Colonic mucosa (tissue), 4 donors: ENCODE measurements around the gene CTDNEP1. TPM values are rescaled to one million over a fixed set of nuclear protein-coding genes. Genes with fewer than 3 reads are reported as not detected.

Experiments used
- DNase-seq: peaks from one replicate; pipeline ENCODE4 v3.0.0-alpha.2; 2020
- H3K27ac ChIP-seq: fragments of 200-600 bp; one replicate; pipeline ENCODE4 v1.8.0; 2021
- H3K27me3 ChIP-seq: fragments of 200-600 bp; one replicate; pipeline ENCODE4 v1.8.0; 2021
- H3K36me3 ChIP-seq: fragments of 200-600 bp; one replicate; pipeline ENCODE4 v1.8.0; 2021
- H3K4me1 ChIP-seq: fragments of 200-600 bp; one replicate; pipeline ENCODE4 v1.8.0; 2021; ENCODE audit warnings: mild to moderate bottlenecking
- H3K4me3 ChIP-seq: fragments of 200-600 bp; one replicate; pipeline ENCODE4 v1.8.0; 2021
- H3K9ac ChIP-seq, 2 donors: one replicate each; pipeline ENCODE4 v1.7.0; 2013; ENCODE audit warnings: control low read depth in 2 of 2, low read depth in 2 of 2, low read length in 2 of 2
- H3K9me3 ChIP-seq: fragments of 200-600 bp; one replicate; pipeline ENCODE4 v1.8.0; 2021
- CTCF ChIP-seq: fragments of 200-600 bp; IDR thresholded peaks from one replicate; pipeline ENCODE4 v1.8.0; 2022; ENCODE audit warnings: antibody characterized with exemption, mild to moderate bottlenecking
- intact Hi-C: fragments of 100-400 bp; cut with DNase I; formaldehyde crosslinking; loops from one replicate; pipeline ENCODE4 v1.14.1; 2022
- total RNA-seq, 2 donors: library from RNA; stranded (reverse); fragmentation: NEBNext Ultra II Directional in 1 of 2; extraction: Animal tissue kit (Norgen Biotek cat#: 25700) in 1 of 2; gene quantifications; one replicate each; pipeline ENCODE4 v1.2.1, GENCODE V29; 2021
- donor health status: healthy.
- donor health status: DM: no; HTN: no; CAD: no.
- donor health status: DM: no; HTN: no; CAD: no.

CTDNEP1 gene
- total RNA-seq, 2 donors from 2014 or later, result 124 to 145 TPM

- no peak for TF ChIP-seq CTCF
- Histone ChIP-seq H3K9me3 (no peaks in the 10 kb centered on the region), H3K9ac (peak within 1 kb of the TSS; percentile 88 to 93), H3K27me3 (no peaks in the 10 kb centered on the region), H3K4me1 (peaks cover 14% of the 10 kb centered on the region), H3K27ac (peak within 1 kb of the TSS; percentile 91), H3K4me3 (peak within 1 kb of the TSS; percentile 90), H3K36me3 (peaks cover 11% of the 10 kb centered on the region)
- intact Hi-C loops, result no loop called here
- peak; percentile 97 for DNase-seq
Measured at GRCh38 chr17:7234083-7234951, 17.2 kb downstream of the CTDNEP1 start, which contains the start of gene DVL2. Gene DVL2 (minus strand): TSS chr17:7234517. CDS start chr17:7234262, 255 bp downstream.

- no peaks in the 10 kb centered on the region for H3K9me3 ChIP-seq
- peaks cover 18% of the 10 kb centered on the region for H3K36me3 ChIP-seq
- H3K9ac ChIP-seq, result peak overlapping the region; percentile 88 to 93
- H3K27me3 ChIP-seq, result no peaks in the 10 kb centered on the region
- no peak for DNase-seq
- peaks cover 14% of the 10 kb centered on the region for H3K4me1 ChIP-seq
- no peak for TF ChIP-seq CTCF
- intact Hi-C loops, result no loop called here
- H3K4me3 ChIP-seq, result peak overlapping the region; percentile 90
- H3K27ac ChIP-seq, result peak overlapping the region; percentile 91
Measured at GRCh38 chr17:7233701-7234082, 17.8 kb downstream of the CTDNEP1 start.

- Histone ChIP-seq H3K9ac (no peak overlapping the region), H3K36me3 (peaks cover 19% of the 10 kb centered on the region)
Measured at GRCh38 chr17:7232114-7232513, 19.4 kb downstream of the CTDNEP1 start.

GRCh38 chr17:7229504-7229903 lies 22.0 kb downstream of the CTDNEP1 start:
- H3K27ac ChIP-seq, result no peak overlapping the region
- no peaks in the 10 kb centered on the region for H3K9me3 ChIP-seq
- H3K36me3 ChIP-seq, result peaks cover 19% of the 10 kb centered on the region
- no peak overlapping the region for H3K4me3 ChIP-seq
- H3K27me3 ChIP-seq, result no peaks in the 10 kb centered on the region
- no peak for DNase-seq
- intact Hi-C loops, result no loop called here
- TF ChIP-seq CTCF, result no peak
- no peak overlapping the region for H3K9ac ChIP-seq
- peaks cover under 1% of the 10 kb centered on the region for H3K4me1 ChIP-seq

More at GRCh38 chr17:7232114-7232513, 19.4 kb downstream of the CTDNEP1 start:
- DNase-seq, result no peak
- Histone ChIP-seq H3K27ac (no peak overlapping the region), H3K9me3 (no peaks in the 10 kb centered on the region), H3K4me1 (peaks cover 14% of the 10 kb centered on the region), H3K27me3 (no peaks in the 10 kb centered on the region), H3K4me3 (no peak overlapping the region)
- intact Hi-C loops, result no loop called here
- TF ChIP-seq CTCF, result no peak

- H3K4me1 ChIP-seq, result no peaks in the 10 kb centered on the region
- H3K36me3 ChIP-seq, result peaks cover 19% of the 10 kb centered on the region
- intact Hi-C loops, result no loop called here
- H3K9me3 ChIP-seq, result no peaks in the 10 kb centered on the region
- H3K9ac ChIP-seq, result no peak overlapping the region
- TF ChIP-seq CTCF, result no peak
- no peaks in the 10 kb centered on the region for H3K27me3 ChIP-seq
- H3K27ac ChIP-seq, result no peak overlapping the region
- no peak for DNase-seq
- H3K4me3 ChIP-seq, result no peak overlapping the region
Measured at GRCh38 chr17:7228920-7229319, 22.6 kb downstream of the CTDNEP1 start.
